ENCODE data around the gene PRLR.

PRLR gene

GRCh38 chr5:35162848-35163709, 67.2 kb downstream of the PRLR start:
- DNase-seq (ENCODE audit: low read depth in 2 of 3, low spot score in 1 of 3) = no peak

GRCh38 chr5:35161652-35162273, 68.5 kb downstream of the PRLR start:
- no peak for DNase-seq (ENCODE audit: low read depth in 2 of 3, low spot score in 1 of 3)

- DNase-seq (ENCODE audit: low read depth in 2 of 3, low spot score in 1 of 3) = no peak
These were observed 69.7 kb downstream of the PRLR start for GRCh38 chr5:35160486-35161116.

- DNase-seq (ENCODE audit: low read depth in 2 of 3, low spot score in 1 of 3) = no peak
These were observed 70.9 kb downstream of the PRLR start for GRCh38 chr5:35159370-35159742.

GRCh38 chr5:35158622-35159369, 71.5 kb downstream of the PRLR start:
- DNase-seq (ENCODE audit: low read depth in 2 of 3, low spot score in 1 of 3) = no peak

- no peak for DNase-seq (ENCODE audit: low read depth in 2 of 3, low spot score in 1 of 3)
These were observed 72.1 kb downstream of the PRLR start for GRCh38 chr5:35158204-35158603.

- no peak for DNase-seq (ENCODE audit: low read depth in 2 of 3, low spot score in 1 of 3)
These were observed 76.8 kb downstream of the PRLR start for GRCh38 chr5:35153375-35153932.

- no peak for DNase-seq (ENCODE audit: low read depth in 2 of 3, low spot score in 1 of 3)
These were observed 77.6 kb downstream of the PRLR start for GRCh38 chr5:35152733-35153132.

- DNase-seq (ENCODE audit: low read depth in 2 of 3, low spot score in 1 of 3) = no peak
These were observed 79.0 kb downstream of the PRLR start for GRCh38 chr5:35151146-35151920.

- DNase-seq (ENCODE audit: low read depth in 2 of 3, low spot score in 1 of 3) = no peak
These were observed 81.2 kb downstream of the PRLR start for GRCh38 chr5:35149041-35149440.

GRCh38 chr5:35146406-35146805, 83.9 kb downstream of the PRLR start:
- no peak for DNase-seq (ENCODE audit: low read depth in 2 of 3, low spot score in 1 of 3)

- DNase-seq (ENCODE audit: low read depth in 2 of 3, low spot score in 1 of 3) = no peak
These were observed 84.5 kb downstream of the PRLR start for GRCh38 chr5:35145691-35146317.

- DNase-seq (ENCODE audit: low read depth in 2 of 3, low spot score in 1 of 3) = no peak
These were observed 85.3 kb downstream of the PRLR start for GRCh38 chr5:35145012-35145411.

GRCh38 chr5:35143841-35144240, 86.4 kb downstream of the PRLR start:
- DNase-seq (ENCODE audit: low read depth in 2 of 3, low spot score in 1 of 3) = no peak

GRCh38 chr5:35141739-35142138, 88.5 kb downstream of the PRLR start:
- no peak for DNase-seq (ENCODE audit: low read depth in 2 of 3, low spot score in 1 of 3)

GRCh38 chr5:35138232-35138631, 92.1 kb downstream of the PRLR start:
- DNase-seq (ENCODE audit: low read depth in 2 of 3, low spot score in 1 of 3) = no peak

GRCh38 chr5:35136386-35136785, 93.9 kb downstream of the PRLR start:
- DNase-seq (ENCODE audit: low read depth in 2 of 3, low spot score in 1 of 3) = no peak

- DNase-seq (ENCODE audit: low read depth in 2 of 3, low spot score in 1 of 3) = no peak
These were observed 95.0 kb downstream of the PRLR start for GRCh38 chr5:35135239-35135700.

- DNase-seq (ENCODE audit: low read depth in 2 of 3, low spot score in 1 of 3) = no peak
These were observed 95.8 kb downstream of the PRLR start for GRCh38 chr5:35134278-35135030.
